ENCODE results near the gene CNTNAP5. TPM values are rescaled to one million over a fixed set of nuclear protein-coding genes. Genes with fewer than 3 reads are reported as not detected.

The CNTNAP5 gene
- total RNA-seq, 1 donor from 2014 or later, result not detected

DNA sequence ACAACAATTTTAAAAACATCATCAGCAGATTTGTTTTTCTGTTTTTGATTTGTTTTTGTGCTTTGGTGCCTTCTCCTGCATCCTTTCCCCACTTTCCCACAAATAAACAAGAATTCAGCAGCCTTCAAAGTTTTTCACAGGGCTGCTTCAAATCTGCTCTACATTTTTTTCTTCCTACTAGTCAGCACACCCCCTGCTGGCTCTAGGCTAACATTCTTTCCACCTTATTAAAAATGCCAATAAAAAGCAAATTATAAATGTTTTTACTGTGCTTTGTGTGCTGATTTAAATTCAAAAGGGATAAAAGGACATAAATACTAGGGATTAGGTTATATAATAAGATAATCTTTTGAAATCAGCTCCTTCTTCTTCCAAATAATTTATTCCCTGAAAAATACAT lies 6.2 kb upstream of the CNTNAP5 start:
- Histone ChIP-seq H3K4me3 (ENCODE audit: low read depth, low read length) (no peak overlapping the region), H3K36me3 (ENCODE audit: control insufficient read depth, insufficient read depth, low read length) (no peaks in the 10 kb centered on the region), H3K27me3 (ENCODE audit: control insufficient read depth, insufficient read depth, low read length) (no peaks in the 10 kb centered on the region)
- FAIRE-seq (no peak), DNase-seq (ENCODE audit: low read depth) (peak; percentile 3)
- TF ChIP-seq, protein P1, sequence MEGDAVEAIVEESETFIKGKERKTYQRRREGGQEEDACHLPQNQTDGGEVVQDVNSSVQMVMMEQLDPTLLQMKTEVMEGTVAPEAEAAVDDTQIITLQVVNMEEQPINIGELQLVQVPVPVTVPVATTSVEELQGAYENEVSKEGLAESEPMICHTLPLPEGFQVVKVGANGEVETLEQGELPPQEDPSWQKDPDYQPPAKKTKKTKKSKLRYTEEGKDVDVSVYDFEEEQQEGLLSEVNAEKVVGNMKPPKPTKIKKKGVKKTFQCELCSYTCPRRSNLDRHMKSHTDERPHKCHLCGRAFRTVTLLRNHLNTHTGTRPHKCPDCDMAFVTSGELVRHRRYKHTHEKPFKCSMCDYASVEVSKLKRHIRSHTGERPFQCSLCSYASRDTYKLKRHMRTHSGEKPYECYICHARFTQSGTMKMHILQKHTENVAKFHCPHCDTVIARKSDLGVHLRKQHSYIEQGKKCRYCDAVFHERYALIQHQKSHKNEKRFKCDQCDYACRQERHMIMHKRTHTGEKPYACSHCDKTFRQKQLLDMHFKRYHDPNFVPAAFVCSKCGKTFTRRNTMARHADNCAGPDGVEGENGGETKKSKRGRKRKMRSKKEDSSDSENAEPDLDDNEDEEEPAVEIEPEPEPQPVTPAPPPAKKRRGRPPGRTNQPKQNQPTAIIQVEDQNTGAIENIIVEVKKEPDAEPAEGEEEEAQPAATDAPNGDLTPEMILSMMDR (IDR thresholded peaks at IDR 0.05; ENCODE audit: insufficient read depth, low read length, severe bottlenecking), result peak; percentile 2

GRCh38 chr2:124024561-124025170 lies 421 bp upstream of the CNTNAP5 start:
- no peak for DNase-seq (ENCODE audit: low read depth)
- no peaks in the 10 kb centered on the region for H3K36me3 ChIP-seq (ENCODE audit: control insufficient read depth, insufficient read depth, low read length)
- FAIRE-seq, result no peak
- TF ChIP-seq, protein P1 (IDR thresholded peaks at IDR 0.05; ENCODE audit: insufficient read depth, low read length, severe bottlenecking), result no peak
- H3K4me3 ChIP-seq (ENCODE audit: low read depth, low read length), result no peak overlapping the region
- H3K27me3 ChIP-seq (ENCODE audit: control insufficient read depth, insufficient read depth, low read length), result peaks cover 9% of the 10 kb centered on the region

DNA sequence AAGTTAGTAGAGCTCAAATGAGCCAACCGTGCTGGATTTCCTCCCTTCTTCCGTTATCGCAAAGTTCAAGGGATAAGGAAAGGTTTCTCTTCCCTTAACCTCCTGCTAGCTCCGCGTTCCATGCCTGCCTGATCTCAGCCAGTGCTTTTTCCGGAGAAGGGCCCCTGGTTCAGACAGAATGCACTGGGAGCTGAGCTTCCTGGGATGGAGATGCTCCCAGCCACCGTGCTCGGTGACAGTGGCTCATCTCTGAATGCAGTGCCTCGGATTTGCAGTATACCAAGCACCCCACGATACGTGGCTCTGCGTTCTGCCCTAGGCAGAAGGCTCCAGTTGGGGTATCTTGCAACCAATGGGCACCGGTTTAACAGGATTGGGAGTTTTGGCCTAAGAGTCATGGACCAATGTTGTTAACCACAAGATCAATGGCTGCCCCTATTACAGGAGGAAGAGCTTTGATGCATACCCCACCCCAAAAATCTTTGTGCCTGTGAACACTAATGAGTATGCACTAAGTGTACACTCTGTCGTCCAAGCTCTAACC lies 876 bp downstream of the CNTNAP5 start:
- peaks cover 9% of the 10 kb centered on the region for H3K27me3 ChIP-seq (ENCODE audit: control insufficient read depth, insufficient read depth, low read length)
- TF ChIP-seq, protein P1 (IDR thresholded peaks at IDR 0.05; ENCODE audit: insufficient read depth, low read length, severe bottlenecking), result no peak
- no peaks in the 10 kb centered on the region for H3K36me3 ChIP-seq (ENCODE audit: control insufficient read depth, insufficient read depth, low read length)
- H3K4me3 ChIP-seq (ENCODE audit: low read depth, low read length), result no peak overlapping the region
- FAIRE-seq (no peak), DNase-seq (ENCODE audit: low read depth) (no peak)

DNA sequence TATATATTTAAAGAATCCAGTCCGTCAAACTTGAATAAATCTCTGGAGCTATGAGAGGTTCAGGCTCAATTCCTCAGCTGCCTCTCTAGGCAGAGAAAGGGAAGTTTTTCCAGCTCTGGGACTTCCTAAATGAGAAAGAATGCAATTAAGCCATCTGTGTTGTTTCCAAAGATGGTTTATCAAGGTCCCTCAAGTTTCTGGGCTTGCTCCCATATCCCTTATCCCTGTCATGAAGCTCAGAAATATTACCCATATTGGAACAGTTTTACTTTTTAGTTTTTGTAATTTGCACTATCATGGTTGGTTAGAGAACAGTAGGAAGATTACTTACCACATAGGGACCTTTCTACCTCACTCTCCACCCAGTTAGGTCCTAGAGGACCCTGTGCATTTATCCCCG lies 1.4 kb downstream of the CNTNAP5 start:
- FAIRE-seq (no peak), DNase-seq (ENCODE audit: low read depth) (no peak)
- H3K27me3 ChIP-seq (ENCODE audit: control insufficient read depth, insufficient read depth, low read length), result peaks cover 9% of the 10 kb centered on the region
- H3K4me3 ChIP-seq (ENCODE audit: low read depth, low read length), result no peak overlapping the region
- H3K36me3 ChIP-seq (ENCODE audit: control insufficient read depth, insufficient read depth, low read length), result no peaks in the 10 kb centered on the region
- TF ChIP-seq, protein P1 (IDR thresholded peaks at IDR 0.05; ENCODE audit: insufficient read depth, low read length, severe bottlenecking), result no peak

- H3K27me3 ChIP-seq (ENCODE audit: control insufficient read depth, insufficient read depth, low read length), result peaks cover 9% of the 10 kb centered on the region
- no peak overlapping the region for H3K4me3 ChIP-seq (ENCODE audit: low read depth, low read length)
- no peaks in the 10 kb centered on the region for H3K36me3 ChIP-seq (ENCODE audit: control insufficient read depth, insufficient read depth, low read length)
- FAIRE-seq, result no peak
- TF ChIP-seq, protein P1 (IDR thresholded peaks at IDR 0.05; ENCODE audit: insufficient read depth, low read length, severe bottlenecking), result peak; percentile 72
- DNase-seq (ENCODE audit: low read depth), result peak; percentile 62
Observed at GRCh38 chr2:124027182-124027581, 2.1 kb downstream of the CNTNAP5 start.

DNA sequence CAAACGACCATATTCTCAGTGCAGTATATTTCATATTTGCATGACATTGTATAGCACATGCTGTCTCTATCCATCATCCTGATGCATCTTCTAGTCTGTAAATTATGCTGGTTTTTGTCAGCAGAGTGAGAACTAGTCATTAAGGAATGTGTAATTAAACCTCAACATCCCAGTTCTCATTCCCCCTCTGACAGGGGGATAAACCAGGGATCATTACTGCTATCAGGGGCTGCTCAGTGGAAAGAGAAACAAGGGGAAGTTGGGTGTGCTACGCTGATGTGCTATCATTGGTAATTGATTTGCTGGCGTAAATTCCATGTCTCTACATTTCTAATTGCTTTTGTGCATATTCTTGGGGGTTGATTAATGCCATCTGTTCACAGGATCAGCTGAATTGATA lies 7.7 kb downstream of the CNTNAP5 start:
- DNase-seq (ENCODE audit: low read depth), result no peak
- H3K36me3 ChIP-seq (ENCODE audit: control insufficient read depth, insufficient read depth, low read length), result no peaks in the 10 kb centered on the region
- H3K4me3 ChIP-seq (ENCODE audit: low read depth, low read length), result no peak overlapping the region
- TF ChIP-seq, protein P1 (IDR thresholded peaks at IDR 0.05; ENCODE audit: insufficient read depth, low read length, severe bottlenecking), result no peak
- no peaks in the 10 kb centered on the region for H3K27me3 ChIP-seq (ENCODE audit: control insufficient read depth, insufficient read depth, low read length)
- no peak for FAIRE-seq

Measured in bronchial epithelial cell (primary cell).